HG03342 (cell line): Measurements from ENCODE around the gene S100B.

Experiments
- ATAC-seq: cut with Tn5 transposase; IDR thresholded peaks from one replicate; pipeline ENCODE4 v1.9.1; 2021; ENCODE audit warnings: mild to moderate bottlenecking, moderate library complexity; ENCODE audit not compliant: unreplicated experiment

S100B gene

GRCh38 chr21:46628868-46629267 is 24.0 kb upstream of the S100B start:
- ATAC-seq, result no peak

GRCh38 chr21:46627726-46628125 is 22.8 kb upstream of the S100B start:
- ATAC-seq, result no peak

- ATAC-seq, result no peak
These were observed 22.2 kb upstream of the S100B start for GRCh38 chr21:46626975-46627501.

- ATAC-seq, result no peak
These were observed 21.7 kb upstream of the S100B start for GRCh38 chr21:46626536-46626935.

- no peak for ATAC-seq
These were observed 20.9 kb upstream of the S100B start for GRCh38 chr21:46625759-46626158.

GRCh38 chr21:46624050-46624449 is 19.2 kb upstream of the S100B start:
- no peak for ATAC-seq

- no peak for ATAC-seq
These were observed 17.3 kb upstream of the S100B start for GRCh38 chr21:46622226-46622625.

GRCh38 chr21:46621457-46622182 is 16.7 kb upstream of the S100B start:
- ATAC-seq, result no peak

- ATAC-seq, result no peak
These were observed 16.0 kb upstream of the S100B start for GRCh38 chr21:46620846-46621245.

GRCh38 chr21:46619846-46620245 is 15.0 kb upstream of the S100B start:
- no peak for ATAC-seq

- no peak for ATAC-seq
These were observed 14.0 kb upstream of the S100B start for GRCh38 chr21:46618738-46619379.

- ATAC-seq, result no peak
These were observed 12.6 kb upstream of the S100B start for GRCh38 chr21:46617267-46618051.

GRCh38 chr21:46616656-46617055 is 11.8 kb upstream of the S100B start:
- no peak for ATAC-seq

GRCh38 chr21:46616050-46616449 is 11.2 kb upstream of the S100B start:
- ATAC-seq, result no peak

GRCh38 chr21:46613391-46613790 is 8.5 kb upstream of the S100B start:
- no peak for ATAC-seq

- no peak for ATAC-seq
These were observed 5.3 kb upstream of the S100B start for GRCh38 chr21:46610018-46610701.

- ATAC-seq, result peak; percentile 46
These were observed 3.8 kb upstream of the S100B start for GRCh38 chr21:46608672-46609111.

- no peak for ATAC-seq
These were observed 2.8 kb upstream of the S100B start for GRCh38 chr21:46607636-46608035.

- no peak for ATAC-seq
These were observed 1.5 kb upstream of the S100B start for GRCh38 chr21:46606427-46606813.

GRCh38 chr21:46605767-46606426 is 1.0 kb upstream of the S100B start:
- peak; percentile 54 for ATAC-seq
